Bronchial epithelial cell (primary cell): ENCODE data around the gene SOX13. TPM values are rescaled to one million over a fixed set of nuclear protein-coding genes. Genes with fewer than 3 reads are reported as not detected.

ENCODE experiments used
- DNase-seq: peaks from one replicate; pipeline ENCODE4 v3.0.0-alpha.2; 2010; ENCODE audit warnings: low read depth
- FAIRE-seq: peaks from 2 replicates; lab custom pipeline; 2011; peaks lifted over from hg19 to GRCh38; lab: Jason Lieb, UNC
- H3K27me3 ChIP-seq: 2 replicates; pipeline ENCODE4 v1.5.1; 2011; ENCODE audit warnings: low read length; ENCODE audit not compliant: control insufficient read depth, insufficient read depth
- H3K36me3 ChIP-seq: 2 replicates; pipeline ENCODE4 v1.5.1; 2011; ENCODE audit warnings: low read length; ENCODE audit not compliant: control insufficient read depth, insufficient read depth
- H3K4me3 ChIP-seq: 2 replicates; pipeline ENCODE4 v1.5.1; 2011; ENCODE audit warnings: mild to moderate bottlenecking, low read depth, low read length, control low read depth
- CTCF ChIP-seq: IDR thresholded peaks from 2 replicates; pipeline ENCODE4 v1.5.1; 2011; ENCODE audit warnings: mild to moderate bottlenecking, moderate library complexity, low read length, control low read depth, inconsistent platforms; ENCODE audit not compliant: insufficient read depth, severe bottlenecking
- total RNA-seq: library from RNA; depleted of rRNA; stranded (reverse); fragments of >200 nt; gene quantifications from 2 replicates; pipeline ENCODE4 v1.2.1, GENCODE V29; 2014

The SOX13 gene
- total RNA-seq, 1 donor from 2014 or later: 3.2 TPM

DNA sequence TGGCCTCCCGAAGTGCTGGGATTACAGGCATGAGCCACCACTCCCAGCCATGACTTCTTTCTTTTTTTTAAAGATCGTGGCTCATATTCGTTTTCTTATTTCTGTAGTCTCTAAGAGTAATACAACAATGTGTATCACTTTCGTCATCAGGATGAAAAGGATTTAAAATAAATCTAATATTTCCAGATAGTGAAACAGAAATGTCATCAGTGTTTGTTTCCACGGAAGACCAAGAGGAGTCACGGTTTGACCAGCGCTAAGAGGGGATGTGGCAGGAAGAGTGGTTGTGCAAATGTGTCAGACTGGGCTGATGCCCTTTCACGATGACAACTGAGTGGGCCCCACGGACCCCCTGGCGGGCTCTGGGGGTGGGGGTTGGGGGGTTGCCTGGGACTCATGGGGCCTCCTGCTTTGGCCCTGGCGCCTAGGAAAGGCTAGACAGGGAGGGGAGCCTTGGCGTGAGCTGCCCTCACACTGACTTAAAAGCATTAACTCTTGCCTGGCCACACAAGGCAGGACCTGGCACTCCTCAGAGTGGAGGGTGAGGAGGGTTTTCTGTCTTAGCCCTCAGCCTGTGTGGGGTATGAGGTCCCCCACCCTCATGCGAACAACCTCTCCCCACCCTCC, 8.4 kb downstream of the SOX13 start:
- no peak for FAIRE-seq

GRCh38 chr1:204081791-204082513, 9.0 kb downstream of the SOX13 start:
- H3K36me3 ChIP-seq: no peaks in the 10 kb centered on the region
- peak; percentile 77 for FAIRE-seq
- no peak for TF ChIP-seq CTCF
- no peaks in the 10 kb centered on the region for H3K27me3 ChIP-seq
- no peak for DNase-seq
- H3K4me3 ChIP-seq: no peak overlapping the region

More for the DNA sequence above, 8.4 kb downstream of the SOX13 start:
- Histone ChIP-seq H3K4me3 (no peak overlapping the region), H3K36me3 (no peaks in the 10 kb centered on the region), H3K27me3 (no peaks in the 10 kb centered on the region)
- TF ChIP-seq CTCF: no peak
- DNase-seq: no peak

DNA sequence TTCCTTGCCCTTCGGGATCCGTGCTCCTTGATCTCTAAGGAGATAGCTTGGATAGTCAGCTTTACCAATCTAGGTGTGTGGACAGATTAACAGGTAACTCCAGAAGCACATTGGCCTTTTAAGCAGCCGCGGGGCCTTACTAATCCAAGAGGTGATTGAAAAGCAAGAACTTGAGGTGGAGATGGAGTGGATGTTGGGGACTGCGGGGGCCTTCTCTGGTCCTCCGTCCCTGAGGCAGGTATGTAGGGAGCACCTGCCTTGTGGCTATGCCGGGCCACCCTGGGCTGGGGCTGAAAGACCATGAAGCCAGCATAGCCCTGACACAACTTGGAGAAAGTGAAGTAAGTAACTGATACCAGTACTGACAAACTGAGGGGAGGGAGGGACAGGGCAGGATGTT, 10.6 kb downstream of the SOX13 start:
- FAIRE-seq (no peak), DNase-seq (no peak)
- H3K27me3 ChIP-seq: no peaks in the 10 kb centered on the region
- TF ChIP-seq CTCF: no peak
- no peak overlapping the region for H3K4me3 ChIP-seq
- no peaks in the 10 kb centered on the region for H3K36me3 ChIP-seq

- FAIRE-seq (peak; percentile 62), DNase-seq (no peak)
- Histone ChIP-seq H3K27me3 (no peaks in the 10 kb centered on the region), H3K36me3 (no peaks in the 10 kb centered on the region), H3K4me3 (no peak overlapping the region)
- no peak for TF ChIP-seq CTCF
Measured at GRCh38 chr1:204084247-204084772, 11.4 kb downstream of the SOX13 start.

DNA sequence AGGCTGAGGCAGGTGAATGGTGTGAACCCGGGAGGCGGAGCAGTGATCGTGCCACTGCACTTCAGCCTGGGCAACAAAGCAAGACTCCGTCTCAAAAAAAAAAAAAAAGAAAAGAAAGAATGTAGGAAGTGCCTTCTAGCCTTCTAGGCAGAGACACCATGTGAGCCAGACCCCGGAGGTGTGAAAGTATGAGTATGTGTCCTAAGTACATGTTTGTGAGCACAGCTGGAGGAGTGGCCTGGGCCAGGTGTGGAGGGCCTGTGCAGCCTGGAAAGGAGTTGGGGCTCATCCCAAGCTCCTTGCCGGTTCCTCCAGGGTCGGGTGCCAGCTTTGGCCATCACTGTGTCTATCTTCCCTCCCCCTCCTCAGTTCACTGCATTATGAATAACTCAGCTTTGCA, 13.0 kb downstream of the SOX13 start:
- no peak for TF ChIP-seq CTCF
- no peaks in the 10 kb centered on the region for H3K27me3 ChIP-seq
- no peak overlapping the region for H3K4me3 ChIP-seq
- H3K36me3 ChIP-seq: no peaks in the 10 kb centered on the region
- no peak for DNase-seq
- no peak for FAIRE-seq
